Right lobe of liver (tissue), 4 donors: ENCODE results near the gene SPTBN4.

Source experiments
- POLR2A ChIP-seq: fragments of 450-650 bp; IDR thresholded peaks from one replicate; pipeline ENCODE4 v1.6.1; 2017; ENCODE audit warnings: antibody characterized with exemption, mild to moderate bottlenecking
- TF ChIP-seq, protein P1 (sequence below), 4 donors: fragments of 200-600 bp in 3 of 4; fragments of 450-650 bp in 1 of 4; IDR thresholded peaks; one replicate each; pipeline versions ENCODE4 v1.5.1 to v1.8.0; 2016 to 2022; ENCODE audit warnings: antibody characterized with exemption in 4 of 4, mild to moderate bottlenecking in 2 of 4
- donor health status: DM: no; HTN: no; CAD: no.
- donor health status: DM: no; HTN: no; CAD: no.
- donor health status: DM: no; HTN: yes; CAD: no.

DNA sequence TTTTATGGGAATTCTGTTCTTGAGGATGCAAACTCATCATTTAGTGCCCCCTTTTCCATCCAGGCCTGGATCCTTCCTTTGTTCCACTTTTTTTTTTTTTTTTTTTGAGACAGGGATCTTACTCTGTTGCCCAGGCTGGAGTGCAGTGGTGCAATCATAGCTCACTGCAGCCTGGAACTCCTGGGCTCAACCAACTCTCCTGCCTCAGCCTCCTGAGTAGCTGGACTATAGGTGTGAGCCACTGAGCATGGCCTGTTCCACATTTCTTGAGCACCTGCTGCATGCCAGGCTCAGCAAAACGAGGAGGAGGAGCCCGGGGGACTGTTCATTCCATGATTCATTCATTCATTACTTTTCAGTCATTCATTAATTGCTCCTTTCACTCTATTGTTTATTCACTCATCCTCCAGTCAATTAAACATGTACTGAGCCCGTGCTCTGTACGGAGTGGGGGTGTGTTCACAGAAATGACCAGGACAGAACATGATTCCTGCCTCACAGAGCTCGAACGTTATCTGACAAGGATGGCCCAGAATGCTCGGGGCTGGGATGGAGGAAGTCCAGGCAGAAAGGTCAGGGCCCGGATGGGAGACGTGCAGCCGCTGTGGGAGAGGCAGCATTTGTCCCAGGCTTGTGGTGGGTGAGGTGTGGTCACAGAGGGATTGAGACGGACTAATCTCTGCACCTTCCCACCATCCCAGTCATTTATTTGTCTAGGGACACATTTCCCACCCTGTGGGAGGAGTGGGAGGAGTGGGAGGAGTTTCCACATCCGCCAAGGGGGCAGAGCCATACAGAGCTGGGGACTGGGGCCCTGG lies 58.6 kb downstream of the SPTBN4 start:
- TF ChIP-seq, protein P1, sequence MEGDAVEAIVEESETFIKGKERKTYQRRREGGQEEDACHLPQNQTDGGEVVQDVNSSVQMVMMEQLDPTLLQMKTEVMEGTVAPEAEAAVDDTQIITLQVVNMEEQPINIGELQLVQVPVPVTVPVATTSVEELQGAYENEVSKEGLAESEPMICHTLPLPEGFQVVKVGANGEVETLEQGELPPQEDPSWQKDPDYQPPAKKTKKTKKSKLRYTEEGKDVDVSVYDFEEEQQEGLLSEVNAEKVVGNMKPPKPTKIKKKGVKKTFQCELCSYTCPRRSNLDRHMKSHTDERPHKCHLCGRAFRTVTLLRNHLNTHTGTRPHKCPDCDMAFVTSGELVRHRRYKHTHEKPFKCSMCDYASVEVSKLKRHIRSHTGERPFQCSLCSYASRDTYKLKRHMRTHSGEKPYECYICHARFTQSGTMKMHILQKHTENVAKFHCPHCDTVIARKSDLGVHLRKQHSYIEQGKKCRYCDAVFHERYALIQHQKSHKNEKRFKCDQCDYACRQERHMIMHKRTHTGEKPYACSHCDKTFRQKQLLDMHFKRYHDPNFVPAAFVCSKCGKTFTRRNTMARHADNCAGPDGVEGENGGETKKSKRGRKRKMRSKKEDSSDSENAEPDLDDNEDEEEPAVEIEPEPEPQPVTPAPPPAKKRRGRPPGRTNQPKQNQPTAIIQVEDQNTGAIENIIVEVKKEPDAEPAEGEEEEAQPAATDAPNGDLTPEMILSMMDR (IDR thresholded peaks at IDR 0.05), result no peak
- no peak for TF ChIP-seq POLR2A
